Endothelial cell of umbilical vein (primary cell): Measurements from ENCODE around the gene TOB1. TPM values are rescaled to one million over a fixed set of nuclear protein-coding genes. Genes with fewer than 3 reads are reported as not detected.

Experiments
- BruUV-seq: library from RNA; stranded (reverse); fragments of 400-500 nt; replicated peaks from 2 replicates; lab custom pipeline; 2021; lab: Mats Ljungman, UMichigan
- CTCF ChIA-PET: fragments of 300-600, 350-600 bp; sonication (Branson Sonifier 250); formaldehyde crosslinking; loops from one replicate; lab custom pipeline; 2021; ENCODE audit warnings: antibody characterized with exemption, inconsistent platforms; lab: Charles Lee
- POLR2A ChIA-PET: fragments of 300-600, 350-600 bp; sonication (Branson Sonifier 250); formaldehyde crosslinking; loops from one replicate; lab custom pipeline; 2021; ENCODE audit warnings: antibody characterized with exemption, inconsistent platforms; lab: Charles Lee
- DNase-seq: peaks from one replicate; pipeline ENCODE4 v3.0.0-alpha.2; 2011; ENCODE audit warnings: low read depth, low spot score
- FAIRE-seq: peaks from 2 replicates; lab custom pipeline; 2011; peaks lifted over from hg19 to GRCh38; lab: Jason Lieb, UNC
- H2AFZ ChIP-seq: 2 replicates; pipeline ENCODE4 v1.6.0; 2012; ENCODE audit warnings: low read depth, low read length, control low read depth, inconsistent platforms
- H3K27ac ChIP-seq: 2 replicates; pipeline ENCODE4 v1.5.1; 2011; ENCODE audit warnings: low read depth, mild to moderate bottlenecking, control low read depth, low read length, moderate library complexity; ENCODE audit not compliant: insufficient read depth
- H3K27me3 ChIP-seq, 2 experiments: 2 replicates each; pipeline versions ENCODE4 v1.6.0 to v1.6.1; 2011; ENCODE audit warnings: low read length in 2 of 2, mixed read lengths in 1 of 2; ENCODE audit not compliant: control insufficient read depth in 2 of 2, insufficient read depth in 2 of 2
- H3K36me3 ChIP-seq, 2 experiments: 2 replicates in 1 of 2; 3 replicates in 1 of 2; pipeline ENCODE4 v1.5.1; 2011; ENCODE audit warnings: low read length in 2 of 2, mild to moderate bottlenecking in 1 of 2, moderate library complexity in 1 of 2; ENCODE audit not compliant: control insufficient read depth in 2 of 2, insufficient read depth in 2 of 2; ENCODE audit errors: extremely low read depth in 1 of 2
- H3K4me1 ChIP-seq: 3 replicates; pipeline ENCODE4 v1.5.1; 2011; ENCODE audit warnings: mild to moderate bottlenecking, low read length; ENCODE audit not compliant: control insufficient read depth, insufficient read depth; ENCODE audit errors: extremely low read depth
- H3K4me2 ChIP-seq: 2 replicates; pipeline ENCODE4 v1.6.1; 2011; ENCODE audit warnings: low read length, control low read depth, mixed read lengths; ENCODE audit not compliant: insufficient read depth
- H3K4me3 ChIP-seq, 3 experiments: fragments of 200-600 bp in 1 of 3; sonication (generic), shearing (Covaris generic) in 1 of 3; replicated peaks in 1 of 3; 2 replicates each; pipeline ENCODE4 v1.5.1; 2011 to 2016; ENCODE audit warnings: control low read depth in 3 of 3, low read length in 3 of 3, mild to moderate bottlenecking in 2 of 3, inconsistent platforms in 1 of 3, low read depth in 1 of 3, moderate library complexity in 1 of 3; ENCODE audit not compliant: insufficient read depth in 1 of 3
- H3K79me2 ChIP-seq: 2 replicates; pipeline ENCODE4 v1.6.0; 2012; ENCODE audit warnings: low read length, inconsistent platforms; ENCODE audit not compliant: control insufficient read depth, insufficient read depth
- H3K9ac ChIP-seq: replicated peaks from 2 replicates; pipeline ENCODE3; 2011; ENCODE audit warnings: low read length, control low read depth; ENCODE audit not compliant: insufficient read depth; ENCODE audit errors: extremely low read depth
- H3K9me1 ChIP-seq: replicated peaks from 3 replicates; pipeline ENCODE4 v1.6.0; 2011; ENCODE audit warnings: mild to moderate bottlenecking, low read length; ENCODE audit not compliant: control insufficient read depth, insufficient read depth; ENCODE audit errors: extremely low read depth
- H3K9me3 ChIP-seq: replicated peaks from 2 replicates; pipeline ENCODE4 v1.5.1; 2012; ENCODE audit warnings: low read length, inconsistent platforms; ENCODE audit not compliant: control insufficient read depth, insufficient read depth
- H4K20me1 ChIP-seq: replicated peaks from 2 replicates; pipeline ENCODE3; 2011; ENCODE audit warnings: mild to moderate bottlenecking, low read length; ENCODE audit not compliant: control insufficient read depth, insufficient read depth; ENCODE audit errors: extremely low read depth
- EZH2 ChIP-seq: IDR thresholded peaks from 2 replicates; pipeline ENCODE4 v1.6.1; 2012; ENCODE audit warnings: borderline replicate concordance, low read depth, mild to moderate bottlenecking, moderate library complexity, low read length, inconsistent platforms; ENCODE audit not compliant: severe bottlenecking
- FOS ChIP-seq: IDR thresholded peaks from 2 replicates; pipeline ENCODE4 v1.6.1; 2011; ENCODE audit warnings: mild to moderate bottlenecking, low read length, moderate library complexity, borderline replicate concordance; ENCODE audit not compliant: insufficient read depth
- GATA2 ChIP-seq: IDR thresholded peaks from 2 replicates; pipeline ENCODE4 v1.7.0; 2011; ENCODE audit warnings: low read depth, mild to moderate bottlenecking, moderate library complexity, mixed read lengths, low read length; ENCODE audit not compliant: insufficient read length, insufficient read depth
- JUN ChIP-seq: IDR thresholded peaks from 2 replicates; pipeline ENCODE4 v1.6.1; 2011; ENCODE audit warnings: borderline replicate concordance, low read depth; ENCODE audit not compliant: insufficient read length, insufficient read depth
- MYC ChIP-seq: IDR thresholded peaks from one replicate; pipeline ENCODE4 v1.6.1; 2011; ENCODE audit warnings: mild to moderate bottlenecking, low read depth, low read length
- POLR2A ChIP-seq: IDR thresholded peaks from 2 replicates; pipeline ENCODE4 v1.6.1; 2012; ENCODE audit warnings: low read depth, mild to moderate bottlenecking, control low read depth, low read length
- POLR2AphosphoS5 ChIP-seq: IDR thresholded peaks from 2 replicates; pipeline ENCODE4 v1.6.1; 2012; ENCODE audit warnings: low read depth, mild to moderate bottlenecking, control low read depth, low read length, moderate library complexity; ENCODE audit not compliant: insufficient read depth
- dilution Hi-C: fragments of 300-500 bp; cut with MboI; formaldehyde crosslinking; loops from one replicate; pipeline ENCODE4 v1.15.0; 2019; ENCODE audit warnings: low sequenced_read_pairs; ENCODE audit not compliant: extremely low pct_ligation_motif_present
- intact Hi-C: fragments of 100-400 bp; cut with micrococcal nuclease; formaldehyde crosslinking; loops from one replicate; pipeline ENCODE4 v1.10.0; 2022
- polyA plus RNA-seq, 4 experiments: library from polyadenylated mRNA; depleted of rRNA in 3 of 4; stranded (reverse) in 3 of 4; unstranded in 1 of 4; fragments of >200 nt; gene quantifications; 2 replicates each; pipeline versions ENCODE4 v1.2.1 to v1.2.3, GENCODE V29; 2011 to 2012; ENCODE audit warnings: missing spikeins in 1 of 4
- total RNA-seq: library from RNA; stranded (reverse); gene quantifications from 2 replicates; pipeline ENCODE4 v1.2.3, GENCODE V29; 2021
- TF ChIP-seq, protein P1 (sequence below): IDR thresholded peaks from 2 replicates; pipeline ENCODE4 v1.6.1; 2011; ENCODE audit not compliant: insufficient read depth, insufficient read length
- TF ChIP-seq, protein P2 (sequence below), 2 donors: IDR thresholded peaks; 1 replicate in 1 of 2; 2 replicates in 1 of 2; pipeline ENCODE4 v1.5.1; 2011; ENCODE audit warnings: low read length in 2 of 2, mild to moderate bottlenecking in 2 of 2, moderate library complexity in 2 of 2, control low read depth in 1 of 2, inconsistent platforms in 1 of 2, low read depth in 1 of 2; ENCODE audit not compliant: insufficient read depth in 1 of 2; ENCODE audit errors: extremely low read depth in 1 of 2

TOB1 gene
- total and polyA plus RNA-seq, 2 donors (not counting 3 experiments of a cell fraction or from before 2014, with no cell fraction given): 3.3 to 12.9 TPM

GRCh38 chr17:50903604-50904517, 37.7 kb upstream of the TOB1 start:
- no peak overlapping the region for H3K27ac ChIP-seq
- ChIA-PET POLR2A (no interaction called here), CTCF (interaction anchor here (1.4 kb wide), 1 partner anchor 121 kb away, joined by 5 read pairs; no protein-coding TSS in a partner anchor)
- H4K20me1 ChIP-seq: no peaks in the 10 kb centered on the region
- H3K4me3 ChIP-seq: no peak overlapping the region
- H3K4me1 ChIP-seq: no peaks in the 10 kb centered on the region
- H3K9me1 ChIP-seq: no peaks in the 10 kb centered on the region
- no peaks in the 10 kb centered on the region for H3K36me3 ChIP-seq
- BruUV-seq: no TSS peak
- FAIRE-seq (no peak), DNase-seq (no peak)
- H3K4me2 ChIP-seq: no peak overlapping the region
- H3K27me3 ChIP-seq: peaks cover 0 to 5% of the 10 kb centered on the region in 2 experiments
- H2AFZ ChIP-seq: no peak overlapping the region
- H3K79me2 ChIP-seq: no peaks in the 10 kb centered on the region
- H3K9me3 ChIP-seq: no peaks in the 10 kb centered on the region
- intact Hi-C loops (no loop called here), dilution Hi-C loops (no loop called here)
- H3K9ac ChIP-seq: no peak overlapping the region
- no peak for TF ChIP-seq EZH2
- no peak for TF ChIP-seq FOS
- TF ChIP-seq, protein P1, sequence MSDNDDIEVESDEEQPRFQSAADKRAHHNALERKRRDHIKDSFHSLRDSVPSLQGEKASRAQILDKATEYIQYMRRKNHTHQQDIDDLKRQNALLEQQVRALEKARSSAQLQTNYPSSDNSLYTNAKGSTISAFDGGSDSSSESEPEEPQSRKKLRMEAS: no peak
- TF ChIP-seq GATA2: no peak
- TF ChIP-seq JUN: no peak
- TF ChIP-seq, protein P2, sequence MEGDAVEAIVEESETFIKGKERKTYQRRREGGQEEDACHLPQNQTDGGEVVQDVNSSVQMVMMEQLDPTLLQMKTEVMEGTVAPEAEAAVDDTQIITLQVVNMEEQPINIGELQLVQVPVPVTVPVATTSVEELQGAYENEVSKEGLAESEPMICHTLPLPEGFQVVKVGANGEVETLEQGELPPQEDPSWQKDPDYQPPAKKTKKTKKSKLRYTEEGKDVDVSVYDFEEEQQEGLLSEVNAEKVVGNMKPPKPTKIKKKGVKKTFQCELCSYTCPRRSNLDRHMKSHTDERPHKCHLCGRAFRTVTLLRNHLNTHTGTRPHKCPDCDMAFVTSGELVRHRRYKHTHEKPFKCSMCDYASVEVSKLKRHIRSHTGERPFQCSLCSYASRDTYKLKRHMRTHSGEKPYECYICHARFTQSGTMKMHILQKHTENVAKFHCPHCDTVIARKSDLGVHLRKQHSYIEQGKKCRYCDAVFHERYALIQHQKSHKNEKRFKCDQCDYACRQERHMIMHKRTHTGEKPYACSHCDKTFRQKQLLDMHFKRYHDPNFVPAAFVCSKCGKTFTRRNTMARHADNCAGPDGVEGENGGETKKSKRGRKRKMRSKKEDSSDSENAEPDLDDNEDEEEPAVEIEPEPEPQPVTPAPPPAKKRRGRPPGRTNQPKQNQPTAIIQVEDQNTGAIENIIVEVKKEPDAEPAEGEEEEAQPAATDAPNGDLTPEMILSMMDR (IDR thresholded peaks at IDR 0.05; ENCODE audit: extremely low read depth in 1 of 2, insufficient read depth in 1 of 2, low read depth in 1 of 2, low read length in 2 of 2): no peak
- no peak for TF ChIP-seq POLR2AphosphoS5
- no peak for TF ChIP-seq MYC
- TF ChIP-seq POLR2A: no peak
